Measurements from ENCODE around the gene CNN3.

DNA sequence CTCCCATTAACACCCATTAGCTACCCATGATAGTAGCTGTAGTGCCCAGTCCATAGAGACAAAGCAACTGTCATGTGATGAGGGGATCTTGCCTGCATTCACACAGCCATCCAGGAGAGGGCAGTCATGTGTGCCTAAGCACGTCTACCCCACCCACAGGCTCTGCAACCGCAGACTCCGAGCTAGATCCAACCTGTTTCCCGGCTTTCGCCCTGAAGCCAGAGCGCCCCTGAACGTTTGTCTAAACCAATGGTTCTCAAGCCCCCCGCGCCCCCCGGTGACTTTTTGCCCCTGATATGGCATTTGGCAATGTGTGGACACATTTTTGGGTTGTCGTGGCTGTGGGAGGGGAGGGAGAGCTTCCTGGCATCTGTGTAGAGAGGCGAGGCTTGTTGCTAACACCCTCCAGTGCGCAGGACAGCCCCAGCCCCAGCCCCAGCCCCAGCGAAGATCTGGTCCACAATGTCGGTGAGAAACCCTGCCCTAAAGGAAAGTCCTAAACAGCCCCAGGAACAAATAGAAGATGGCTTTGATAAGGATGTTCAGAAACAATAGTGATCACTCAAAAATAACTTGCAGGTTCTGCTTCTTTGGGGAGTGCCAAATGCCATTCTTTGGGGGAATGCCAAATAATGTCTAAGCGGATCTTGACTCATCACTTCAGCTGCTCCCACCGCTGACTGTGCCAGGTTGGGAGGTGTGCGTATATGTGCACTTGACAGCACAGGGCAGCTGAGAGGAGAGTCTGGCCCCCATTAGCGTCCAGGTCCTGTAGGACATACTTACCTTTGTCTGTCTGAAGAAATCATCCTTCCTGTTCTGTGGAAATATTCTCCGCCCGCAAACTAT lies 72.2 kb downstream of the CNN3 start:
- TF ChIP-seq, protein P1, sequence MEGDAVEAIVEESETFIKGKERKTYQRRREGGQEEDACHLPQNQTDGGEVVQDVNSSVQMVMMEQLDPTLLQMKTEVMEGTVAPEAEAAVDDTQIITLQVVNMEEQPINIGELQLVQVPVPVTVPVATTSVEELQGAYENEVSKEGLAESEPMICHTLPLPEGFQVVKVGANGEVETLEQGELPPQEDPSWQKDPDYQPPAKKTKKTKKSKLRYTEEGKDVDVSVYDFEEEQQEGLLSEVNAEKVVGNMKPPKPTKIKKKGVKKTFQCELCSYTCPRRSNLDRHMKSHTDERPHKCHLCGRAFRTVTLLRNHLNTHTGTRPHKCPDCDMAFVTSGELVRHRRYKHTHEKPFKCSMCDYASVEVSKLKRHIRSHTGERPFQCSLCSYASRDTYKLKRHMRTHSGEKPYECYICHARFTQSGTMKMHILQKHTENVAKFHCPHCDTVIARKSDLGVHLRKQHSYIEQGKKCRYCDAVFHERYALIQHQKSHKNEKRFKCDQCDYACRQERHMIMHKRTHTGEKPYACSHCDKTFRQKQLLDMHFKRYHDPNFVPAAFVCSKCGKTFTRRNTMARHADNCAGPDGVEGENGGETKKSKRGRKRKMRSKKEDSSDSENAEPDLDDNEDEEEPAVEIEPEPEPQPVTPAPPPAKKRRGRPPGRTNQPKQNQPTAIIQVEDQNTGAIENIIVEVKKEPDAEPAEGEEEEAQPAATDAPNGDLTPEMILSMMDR (conservative IDR thresholded peaks at IDR 0.05; ENCODE audit: low read depth, low read length): peak; percentile 97
- no peak for TF ChIP-seq EZH2 (IDR thresholded peaks at IDR 0.05; ENCODE audit: borderline replicate concordance, low read depth, low read length, poor library complexity, severe bottlenecking)
